C4-2B (cell line): Measurements from ENCODE around the gene AP4B1.

Experiments used
- H3K27ac ChIP-seq: fragments of 450-650 bp; 2 replicates; pipeline ENCODE4 v1.5.1; 2017
- ZFX ChIP-seq: fragments of 450-650 bp; IDR thresholded peaks from 2 replicates; pipeline ENCODE4 v1.6.1; 2017
- TF ChIP-seq, protein P1 (sequence below): fragments of 450-650 bp; conservative IDR thresholded peaks from 2 replicates; pipeline ENCODE4 v1.5.1; 2017; ENCODE audit warnings: mild to moderate bottlenecking

AP4B1 gene

DNA sequence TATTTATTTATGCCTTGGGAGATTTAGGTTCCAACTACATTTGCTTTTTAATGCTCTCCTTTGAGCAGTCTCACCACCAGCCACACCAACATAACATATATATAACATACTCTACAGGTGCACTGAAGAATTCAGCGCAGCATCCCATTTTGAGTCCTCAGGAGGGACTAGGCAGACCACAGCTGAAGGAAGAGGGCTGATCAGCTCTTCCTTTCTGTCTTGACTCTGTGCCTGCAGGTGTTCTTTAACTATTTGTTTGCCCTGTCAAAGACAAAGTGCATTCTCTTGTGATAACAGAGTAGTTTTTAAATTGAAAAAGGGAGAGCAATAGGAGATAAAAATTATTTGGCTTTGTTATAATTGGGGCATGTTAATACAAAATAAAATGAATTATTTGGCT is 41.5 kb upstream of the AP4B1 start:
- TF ChIP-seq, protein P1, sequence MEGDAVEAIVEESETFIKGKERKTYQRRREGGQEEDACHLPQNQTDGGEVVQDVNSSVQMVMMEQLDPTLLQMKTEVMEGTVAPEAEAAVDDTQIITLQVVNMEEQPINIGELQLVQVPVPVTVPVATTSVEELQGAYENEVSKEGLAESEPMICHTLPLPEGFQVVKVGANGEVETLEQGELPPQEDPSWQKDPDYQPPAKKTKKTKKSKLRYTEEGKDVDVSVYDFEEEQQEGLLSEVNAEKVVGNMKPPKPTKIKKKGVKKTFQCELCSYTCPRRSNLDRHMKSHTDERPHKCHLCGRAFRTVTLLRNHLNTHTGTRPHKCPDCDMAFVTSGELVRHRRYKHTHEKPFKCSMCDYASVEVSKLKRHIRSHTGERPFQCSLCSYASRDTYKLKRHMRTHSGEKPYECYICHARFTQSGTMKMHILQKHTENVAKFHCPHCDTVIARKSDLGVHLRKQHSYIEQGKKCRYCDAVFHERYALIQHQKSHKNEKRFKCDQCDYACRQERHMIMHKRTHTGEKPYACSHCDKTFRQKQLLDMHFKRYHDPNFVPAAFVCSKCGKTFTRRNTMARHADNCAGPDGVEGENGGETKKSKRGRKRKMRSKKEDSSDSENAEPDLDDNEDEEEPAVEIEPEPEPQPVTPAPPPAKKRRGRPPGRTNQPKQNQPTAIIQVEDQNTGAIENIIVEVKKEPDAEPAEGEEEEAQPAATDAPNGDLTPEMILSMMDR, result no peak
- TF ChIP-seq ZFX, result no peak
- no peak overlapping the region for H3K27ac ChIP-seq

DNA sequence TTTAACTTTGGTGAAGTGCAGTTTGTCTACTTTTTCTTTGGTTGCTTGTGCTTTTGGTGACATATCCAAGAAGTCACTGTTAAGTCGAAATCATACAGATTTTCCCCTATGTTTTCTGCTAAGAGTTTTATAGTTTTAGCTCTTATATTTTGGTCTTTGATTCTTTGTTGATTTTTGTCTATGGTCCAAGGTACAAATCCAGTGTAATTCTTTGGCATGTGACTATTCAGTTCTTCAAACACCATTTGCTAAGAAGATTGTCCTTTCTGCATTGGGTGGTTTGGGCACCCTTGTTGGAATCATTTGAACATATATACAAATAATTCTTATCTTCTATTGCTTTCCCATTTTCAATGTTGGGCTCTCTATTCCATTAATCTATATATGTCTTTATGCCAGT is 40.7 kb upstream of the AP4B1 start:
- TF ChIP-seq ZFX, result no peak
- TF ChIP-seq, protein P1, result no peak
- H3K27ac ChIP-seq, result no peak overlapping the region

DNA sequence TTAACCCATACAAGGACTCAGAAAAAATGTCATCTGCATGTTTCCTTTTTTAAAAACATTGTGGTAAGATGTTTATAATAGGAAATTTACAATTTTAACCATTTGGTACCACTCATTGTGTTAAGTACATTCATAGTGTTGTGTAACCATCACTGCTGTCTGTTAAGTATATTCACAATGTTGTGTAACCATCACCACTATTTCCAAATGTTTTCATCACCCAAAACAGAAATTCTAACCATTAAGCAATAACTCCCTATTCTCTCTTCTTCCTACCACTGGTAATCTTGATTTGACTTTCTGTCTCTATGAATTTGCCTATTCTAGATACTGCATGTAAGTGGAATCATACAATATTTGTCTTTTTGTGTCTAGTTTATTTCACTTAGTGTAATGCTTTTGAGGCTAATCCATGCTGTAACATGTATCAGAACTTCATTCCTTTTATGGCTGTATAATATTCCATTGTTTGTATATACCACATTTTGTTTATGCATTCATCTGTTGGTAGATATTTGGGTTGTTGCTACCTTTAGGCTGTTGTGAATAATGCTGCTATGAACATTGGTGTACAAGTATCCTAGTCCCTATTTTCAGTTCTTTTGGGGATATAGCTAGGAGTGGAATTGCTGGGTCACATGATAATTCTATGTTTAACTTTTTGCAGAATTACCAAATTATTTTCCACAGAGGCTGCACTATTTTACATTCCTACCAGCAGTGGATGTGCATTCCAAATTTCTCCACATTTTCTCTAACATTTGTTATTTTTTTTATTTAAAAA is 38.6 kb upstream of the AP4B1 start:
- H3K27ac ChIP-seq, result no peak overlapping the region
- TF ChIP-seq, protein P1, result no peak
- no peak for TF ChIP-seq ZFX

DNA sequence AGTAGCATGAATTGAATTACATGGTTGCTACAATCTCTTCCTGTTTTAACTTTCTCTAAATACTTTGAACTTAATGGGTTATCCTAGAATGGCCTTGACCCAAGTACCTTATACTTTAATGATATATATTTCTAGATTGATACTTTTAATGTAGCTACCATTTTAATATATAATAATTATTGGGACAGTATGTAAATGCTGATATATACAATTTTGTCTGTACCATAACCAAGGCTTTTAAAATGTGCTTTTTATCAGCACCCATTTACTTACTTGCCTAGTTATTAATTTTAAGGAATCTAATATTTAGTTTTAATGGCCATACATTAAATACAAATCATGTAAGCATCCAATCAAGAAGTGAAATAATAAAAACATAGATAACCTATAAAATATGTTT is 37.9 kb upstream of the AP4B1 start:
- no peak for TF ChIP-seq ZFX
- TF ChIP-seq, protein P1, result no peak
- no peak overlapping the region for H3K27ac ChIP-seq

DNA sequence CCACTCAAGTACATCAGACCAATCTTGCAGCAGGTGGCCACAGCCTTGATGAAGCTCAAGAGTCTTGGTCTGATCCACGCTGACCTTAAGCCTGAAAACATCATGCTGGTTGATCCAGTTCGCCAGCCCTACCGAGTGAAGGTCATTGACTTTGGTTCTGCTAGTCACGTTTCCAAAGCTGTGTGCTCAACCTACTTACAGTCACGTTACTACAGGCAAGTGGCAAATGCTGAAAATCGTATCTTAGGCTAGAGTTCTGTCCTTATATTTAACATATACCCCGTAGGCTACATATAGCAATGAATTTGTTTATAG is 36.6 kb upstream of the AP4B1 start:
- no peak for TF ChIP-seq ZFX
- TF ChIP-seq, protein P1, result no peak
- H3K27ac ChIP-seq, result no peak overlapping the region

DNA sequence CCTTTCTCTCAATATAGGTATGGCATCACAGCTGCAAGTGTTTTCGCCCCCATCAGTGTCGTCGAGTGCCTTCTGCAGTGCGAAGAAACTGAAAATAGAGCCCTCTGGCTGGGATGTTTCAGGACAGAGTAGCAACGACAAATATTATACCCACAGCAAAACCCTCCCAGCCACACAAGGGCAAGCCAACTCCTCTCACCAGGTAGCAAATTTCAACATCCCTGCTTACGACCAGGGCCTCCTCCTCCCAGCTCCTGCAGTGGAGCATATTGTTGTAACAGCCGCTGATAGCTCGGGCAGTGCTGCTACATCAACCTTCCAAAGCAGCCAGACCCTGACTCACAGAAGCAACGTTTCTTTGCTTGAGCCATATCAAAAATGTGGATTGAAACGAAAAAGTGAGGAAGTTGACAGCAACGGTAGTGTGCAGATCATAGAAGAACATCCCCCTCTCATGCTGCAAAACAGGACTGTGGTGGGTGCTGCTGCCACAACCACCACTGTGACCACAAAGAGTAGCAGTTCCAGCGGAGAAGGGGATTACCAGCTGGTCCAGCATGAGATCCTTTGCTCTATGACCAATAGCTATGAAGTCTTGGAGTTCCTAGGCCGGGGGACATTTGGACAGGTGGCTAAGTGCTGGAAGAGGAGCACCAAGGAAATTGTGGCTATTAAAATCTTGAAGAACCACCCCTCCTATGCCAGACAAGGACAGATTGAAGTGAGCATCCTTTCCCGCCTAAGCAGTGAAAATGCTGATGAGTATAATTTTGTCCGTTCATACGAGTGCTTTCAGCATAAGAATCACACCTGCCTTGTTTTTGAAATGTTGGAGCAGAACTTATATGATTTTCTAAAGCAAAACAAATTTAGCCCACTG is 36.0 kb upstream of the AP4B1 start:
- TF ChIP-seq, protein P1, result no peak
- TF ChIP-seq ZFX, result no peak
- no peak overlapping the region for H3K27ac ChIP-seq

DNA sequence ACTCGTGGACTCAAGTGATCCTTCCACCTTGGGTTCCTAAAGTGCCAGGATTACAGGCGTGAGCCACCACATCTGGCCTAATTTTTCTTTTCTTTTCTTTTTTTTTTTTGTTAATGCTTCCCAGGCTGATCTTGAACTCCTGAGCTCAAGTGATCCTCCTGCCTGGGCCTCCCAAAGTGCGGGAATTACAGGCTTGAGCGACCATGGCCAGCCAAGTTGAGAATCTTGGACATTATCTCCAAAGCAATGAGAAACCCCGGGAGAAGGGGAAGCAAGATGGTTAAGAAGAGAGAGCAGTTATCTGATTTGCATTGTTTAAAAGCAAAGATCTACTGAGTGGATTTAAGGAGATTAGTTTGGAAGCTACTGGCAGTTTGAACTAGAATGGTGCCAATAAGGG is 33.6 kb upstream of the AP4B1 start:
- no peak overlapping the region for H3K27ac ChIP-seq
- TF ChIP-seq, protein P1, result no peak
- TF ChIP-seq ZFX, result no peak
